Measurements from ENCODE around the gene FANCF.

DNA sequence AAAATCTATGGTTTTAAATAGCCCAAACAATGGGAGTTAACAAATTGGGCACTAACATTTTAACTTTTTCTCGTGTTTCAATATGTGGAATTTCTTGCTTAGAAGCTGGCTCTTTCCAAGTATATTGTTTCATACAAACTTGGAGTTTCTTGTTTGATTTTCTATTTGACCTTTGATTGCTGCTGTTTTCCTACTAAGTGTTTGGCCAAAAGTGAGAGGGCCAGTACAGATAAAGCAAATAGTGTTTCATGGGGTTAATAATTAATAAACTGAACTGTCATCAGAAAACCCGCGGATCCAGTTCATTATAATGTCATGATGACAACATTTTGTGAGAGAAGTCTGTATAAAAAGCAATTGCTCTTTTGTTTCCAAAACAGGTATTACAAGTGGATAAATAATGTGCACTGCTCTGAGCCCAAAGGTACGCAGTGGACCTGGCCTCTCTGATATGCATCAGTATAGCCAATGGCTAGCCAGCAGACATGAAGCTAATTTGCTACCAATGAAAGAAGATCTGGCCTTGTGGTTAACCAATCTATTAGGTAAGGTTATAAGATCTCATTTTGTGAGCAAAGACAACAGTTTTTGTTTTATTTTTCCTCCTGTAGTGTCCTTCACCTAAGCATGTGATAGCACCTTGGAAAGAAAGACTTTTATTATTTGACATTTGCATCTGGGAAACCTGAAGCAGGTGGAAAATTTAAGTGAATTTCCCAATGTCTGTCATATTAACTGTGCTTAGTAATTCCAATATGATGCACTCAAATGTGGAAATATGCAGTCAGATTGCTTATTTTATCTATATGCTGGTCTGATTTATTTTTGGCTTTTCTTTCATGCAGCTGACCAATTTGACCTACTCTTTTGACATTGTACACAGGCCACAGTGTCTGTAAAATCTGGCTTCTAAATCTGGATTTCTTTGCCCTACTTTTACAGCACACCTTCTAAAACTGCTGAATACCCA lies 49.1 kb upstream of the FANCF start:
- TF ChIP-seq POLR2A (IDR thresholded peaks at IDR 0.05; ENCODE audit: borderline replicate concordance, extremely low read depth, insufficient read depth, insufficient read length) (no peak), POLR2AphosphoS5 (IDR thresholded peaks at IDR 0.05; ENCODE audit: low read depth, low read length) (no peak), RAD21 (IDR thresholded peaks at IDR 0.05; ENCODE audit: low read depth) (no peak), EZH2phosphoT487 (IDR thresholded peaks at IDR 0.05; ENCODE audit: borderline replicate concordance) (no peak), TCF7L2 (IDR thresholded peaks at IDR 0.05; ENCODE audit: borderline replicate concordance, extremely low read depth, insufficient read depth, insufficient read length) (no peak), MAX (IDR thresholded peaks at IDR 0.05) (no peak), EZH2 (IDR thresholded peaks at IDR 0.05) (no peak), JUND (IDR thresholded peaks at IDR 0.05) (no peak), SIN3A (IDR thresholded peaks at IDR 0.05; ENCODE audit: low read depth) (no peak), CBX3 (IDR thresholded peaks at IDR 0.05; ENCODE audit: low read depth) (no peak), ZNF274 (IDR thresholded peaks at IDR 0.05; ENCODE audit: low read depth, low read length) (no peak), REST (IDR thresholded peaks at IDR 0.05; ENCODE audit: low read depth) (no peak), EGR1 (IDR thresholded peaks at IDR 0.05; ENCODE audit: low read depth) (no peak)
- TF ChIP-seq, protein P1, sequence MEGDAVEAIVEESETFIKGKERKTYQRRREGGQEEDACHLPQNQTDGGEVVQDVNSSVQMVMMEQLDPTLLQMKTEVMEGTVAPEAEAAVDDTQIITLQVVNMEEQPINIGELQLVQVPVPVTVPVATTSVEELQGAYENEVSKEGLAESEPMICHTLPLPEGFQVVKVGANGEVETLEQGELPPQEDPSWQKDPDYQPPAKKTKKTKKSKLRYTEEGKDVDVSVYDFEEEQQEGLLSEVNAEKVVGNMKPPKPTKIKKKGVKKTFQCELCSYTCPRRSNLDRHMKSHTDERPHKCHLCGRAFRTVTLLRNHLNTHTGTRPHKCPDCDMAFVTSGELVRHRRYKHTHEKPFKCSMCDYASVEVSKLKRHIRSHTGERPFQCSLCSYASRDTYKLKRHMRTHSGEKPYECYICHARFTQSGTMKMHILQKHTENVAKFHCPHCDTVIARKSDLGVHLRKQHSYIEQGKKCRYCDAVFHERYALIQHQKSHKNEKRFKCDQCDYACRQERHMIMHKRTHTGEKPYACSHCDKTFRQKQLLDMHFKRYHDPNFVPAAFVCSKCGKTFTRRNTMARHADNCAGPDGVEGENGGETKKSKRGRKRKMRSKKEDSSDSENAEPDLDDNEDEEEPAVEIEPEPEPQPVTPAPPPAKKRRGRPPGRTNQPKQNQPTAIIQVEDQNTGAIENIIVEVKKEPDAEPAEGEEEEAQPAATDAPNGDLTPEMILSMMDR (IDR thresholded peaks at IDR 0.05 in 2 of 3, conservative IDR thresholded peaks at IDR 0.05 in 1 of 3; ENCODE audit: borderline replicate concordance in 1 of 3, insufficient read depth in 1 of 3, low read depth in 2 of 3, low read length in 2 of 3): no peak

Measured in HCT116 (cell line).